Left lung (tissue), 10 donors: Measurements from ENCODE around the gene GOLGA6L10. TPM values are rescaled to one million over a fixed set of nuclear protein-coding genes. Genes with fewer than 3 reads are reported as not detected.
A peak's percentile ranks its signal among the peaks of the same experiment; 100 is the strongest.
"Not testable (repeated sequence)": the region's sequence is repeated elsewhere in the genome, so short reads cannot be mapped to it uniquely, and the experiment has no call there.

Experiments
- ATAC-seq: fragments of 200-7000 bp; cut with Tn5 transposase; one replicate; pipeline ENCODE4 v1.9.1; 2020; ENCODE audit warnings: moderate library complexity
- DNase-seq, 4 donors: peaks; one replicate each; pipeline ENCODE4 v3.0.0-alpha.2; 2013 to 2020
- H3K27ac ChIP-seq, 2 donors: fragments of 200-600 bp; sonication (generic) in 1 of 2; one replicate each; pipeline versions ENCODE4 v1.5.0 to v1.8.0; 2020 to 2021
- H3K27me3 ChIP-seq, 2 donors: fragments of 200-600 bp; sonication (generic) in 1 of 2; one replicate each; pipeline versions ENCODE4 v1.5.0 to v1.8.0; 2020 to 2021
- H3K36me3 ChIP-seq, 2 donors: fragments of 200-600 bp; sonication (generic) in 1 of 2; one replicate each; pipeline versions ENCODE4 v1.5.0 to v1.8.0; 2020 to 2021
- H3K4me1 ChIP-seq, 2 donors: fragments of 200-600 bp; one replicate each; pipeline ENCODE4 v1.8.0; 2021
- H3K4me3 ChIP-seq, 2 donors: fragments of 200-600 bp; sonication (generic) in 1 of 2; one replicate each; pipeline versions ENCODE4 v1.5.0 to v1.8.0; 2020 to 2021; ENCODE audit warnings: mild to moderate bottlenecking in 1 of 2
- H3K9me3 ChIP-seq, 2 donors: fragments of 200-600 bp; sonication (generic) in 1 of 2; one replicate each; pipeline versions ENCODE4 v1.5.0 to v1.8.0; 2020 to 2021
- intact Hi-C, 2 donors: fragments of 100-400 bp; cut with DNase I; formaldehyde crosslinking; loops; one replicate each; pipeline versions ENCODE4 v1.11.2 to v1.14.2; 2022
- polyA plus RNA-seq, 6 donors: library from polyadenylated mRNA; unstranded; fragments of 120-200 nt; gene quantifications; one replicate each; pipeline ENCODE4 v1.2.1, GENCODE V29; 2013; ENCODE audit not compliant: insufficient read length in 6 of 6
- total RNA-seq, 2 donors: library from RNA; stranded (reverse); fragmentation: NEBNext Ultra II Directional; extraction: Animal tissue kit (Norgen Biotek cat#: 25700); gene quantifications; one replicate each; pipeline ENCODE4 v1.2.1, GENCODE V29; 2021
- donor health status: DM: no; HTN: yes; CAD: no.
- donor health status: DM: no; HTN: no; CAD: no.

The GOLGA6L10 gene
- total and polyA plus RNA-seq, 8 donors: 1.5 to 13.6 (median 6.2) TPM

- H3K9me3 ChIP-seq, H3K4me3 ChIP-seq, ATAC-seq, H3K27ac ChIP-seq, H3K27me3 ChIP-seq, intact Hi-C loops, H3K36me3 ChIP-seq, H3K4me1 ChIP-seq: not testable (repeated sequence)
- DNase-seq: peak in 1 of 4 donors; percentile 78
Observed at GRCh38 chr15:82344421-82344820, 4.9 kb downstream of the GOLGA6L10 start.

GRCh38 chr15:82343851-82344250 is 5.4 kb downstream of the GOLGA6L10 start:
- H3K27me3 ChIP-seq, H3K27ac ChIP-seq, H3K4me1 ChIP-seq, H3K4me3 ChIP-seq, H3K36me3 ChIP-seq, intact Hi-C loops, H3K9me3 ChIP-seq, ATAC-seq, DNase-seq: not testable (repeated sequence)

GRCh38 chr15:82342632-82343374 is 6.5 kb downstream of the GOLGA6L10 start:
- DNase-seq: peak in 1 of 4 donors; percentile 73
- H3K27ac ChIP-seq, ATAC-seq, H3K4me3 ChIP-seq, H3K4me1 ChIP-seq, H3K36me3 ChIP-seq, H3K27me3 ChIP-seq, H3K9me3 ChIP-seq, intact Hi-C loops: not testable (repeated sequence)

GRCh38 chr15:82338573-82338972 is 10.7 kb downstream of the GOLGA6L10 start:
- H3K4me3 ChIP-seq, H3K36me3 ChIP-seq, H3K27ac ChIP-seq, ATAC-seq, DNase-seq, H3K27me3 ChIP-seq, intact Hi-C loops, H3K9me3 ChIP-seq, H3K4me1 ChIP-seq: not testable (repeated sequence)

GRCh38 chr15:82338053-82338452 is 11.2 kb downstream of the GOLGA6L10 start:
- H3K27ac ChIP-seq, intact Hi-C loops, ATAC-seq, H3K4me1 ChIP-seq, DNase-seq, H3K9me3 ChIP-seq, H3K4me3 ChIP-seq, H3K36me3 ChIP-seq, H3K27me3 ChIP-seq: not testable (repeated sequence)

- DNase-seq, H3K27me3 ChIP-seq, H3K27ac ChIP-seq, ATAC-seq, H3K36me3 ChIP-seq, H3K4me1 ChIP-seq, H3K9me3 ChIP-seq, H3K4me3 ChIP-seq, intact Hi-C loops: not testable (repeated sequence)
Observed at GRCh38 chr15:82337051-82337450, 12.2 kb downstream of the GOLGA6L10 start.

GRCh38 chr15:82336180-82336647 is 13.1 kb downstream of the GOLGA6L10 start:
- H3K27me3 ChIP-seq, DNase-seq, H3K4me3 ChIP-seq, H3K27ac ChIP-seq, H3K9me3 ChIP-seq, H3K36me3 ChIP-seq, H3K4me1 ChIP-seq, intact Hi-C loops: not testable (repeated sequence)
- ATAC-seq: peak; percentile 31

GRCh38 chr15:82335006-82335405 is 14.3 kb downstream of the GOLGA6L10 start:
- not testable (repeated sequence) for H3K27ac ChIP-seq

GRCh38 chr15:82334554-82334932 is 14.7 kb downstream of the GOLGA6L10 start:
- H3K4me3 ChIP-seq, intact Hi-C loops, H3K4me1 ChIP-seq, H3K27me3 ChIP-seq, DNase-seq, H3K36me3 ChIP-seq, H3K9me3 ChIP-seq, ATAC-seq, H3K27ac ChIP-seq: not testable (repeated sequence)

More at GRCh38 chr15:82335006-82335405, 14.3 kb downstream of the GOLGA6L10 start:
- H3K4me3 ChIP-seq, H3K27me3 ChIP-seq, intact Hi-C loops, H3K9me3 ChIP-seq, ATAC-seq, H3K36me3 ChIP-seq, DNase-seq, H3K4me1 ChIP-seq: not testable (repeated sequence)

- intact Hi-C loops, H3K36me3 ChIP-seq, H3K27me3 ChIP-seq, H3K4me1 ChIP-seq, H3K9me3 ChIP-seq, H3K4me3 ChIP-seq, DNase-seq, ATAC-seq, H3K27ac ChIP-seq: not testable (repeated sequence)
Observed at GRCh38 chr15:82333603-82334553, 15.4 kb downstream of the GOLGA6L10 start.

GRCh38 chr15:82332711-82333602 is 16.3 kb downstream of the GOLGA6L10 start:
- H3K4me3 ChIP-seq, intact Hi-C loops, ATAC-seq, H3K9me3 ChIP-seq, H3K4me1 ChIP-seq, H3K36me3 ChIP-seq, H3K27ac ChIP-seq, H3K27me3 ChIP-seq: not testable (repeated sequence)
- DNase-seq: peak in 1 of 4 donors; percentile 13

- H3K27ac ChIP-seq, H3K4me1 ChIP-seq, H3K27me3 ChIP-seq, intact Hi-C loops, H3K9me3 ChIP-seq, H3K4me3 ChIP-seq, DNase-seq, H3K36me3 ChIP-seq: not testable (repeated sequence)
- peak; percentile 12 for ATAC-seq
Observed at GRCh38 chr15:82331576-82332304, 17.5 kb downstream of the GOLGA6L10 start.
